Keratinocyte (primary cell): ENCODE measurements around the gene GNG8.

Experiments used
- EZH2 ChIP-seq: IDR thresholded peaks from one replicate; pipeline ENCODE4 v1.6.1; 2012; ENCODE audit warnings: inconsistent platforms, mild to moderate bottlenecking, low read length, moderate library complexity
- TF ChIP-seq, protein P1 (sequence below), 3 experiments: IDR thresholded peaks in 1 of 3; conservative IDR thresholded peaks in 1 of 3; optimal IDR thresholded peaks in 1 of 3; 2 replicates in 2 of 3; 3 replicates in 1 of 3; pipeline versions ENCODE3 to v1.5.1; 2011; ENCODE audit warnings: low read length in 3 of 3, mild to moderate bottlenecking in 3 of 3, moderate library complexity in 2 of 3, control low read depth in 1 of 3, inconsistent platforms in 1 of 3; ENCODE audit not compliant: insufficient read depth in 2 of 3; ENCODE audit errors: extremely low read depth in 1 of 3

DNA sequence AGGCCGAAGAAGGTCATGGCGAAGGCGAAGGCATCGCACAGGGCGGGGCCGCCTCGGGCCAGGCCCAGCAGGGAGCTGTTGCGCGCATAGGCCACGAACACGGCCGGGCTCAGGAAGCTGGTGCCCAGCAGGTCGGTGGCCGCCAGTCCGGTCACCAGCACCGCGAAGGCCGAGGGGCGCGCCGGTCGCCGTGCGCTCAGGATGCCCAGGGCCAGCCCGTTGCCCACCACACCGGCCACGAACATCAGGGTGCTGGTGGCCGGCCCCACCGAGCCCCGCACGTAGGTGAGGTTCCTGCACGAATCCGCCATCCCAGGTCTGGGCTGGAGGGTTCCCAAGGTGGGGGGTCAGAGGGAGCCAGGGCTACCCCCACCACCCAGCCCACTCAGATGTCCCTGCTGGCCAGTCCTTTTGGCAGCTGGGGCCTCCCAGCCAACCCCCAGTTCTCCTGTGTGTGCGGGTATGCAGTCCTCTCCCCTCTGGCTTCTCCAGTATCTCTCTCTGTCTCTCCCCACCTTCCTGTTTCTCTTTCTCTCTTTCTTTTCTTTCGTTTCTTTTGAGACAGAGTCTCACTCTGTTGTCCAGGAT lies 12.0 kb downstream of the GNG8 start:
- TF ChIP-seq, protein P1, sequence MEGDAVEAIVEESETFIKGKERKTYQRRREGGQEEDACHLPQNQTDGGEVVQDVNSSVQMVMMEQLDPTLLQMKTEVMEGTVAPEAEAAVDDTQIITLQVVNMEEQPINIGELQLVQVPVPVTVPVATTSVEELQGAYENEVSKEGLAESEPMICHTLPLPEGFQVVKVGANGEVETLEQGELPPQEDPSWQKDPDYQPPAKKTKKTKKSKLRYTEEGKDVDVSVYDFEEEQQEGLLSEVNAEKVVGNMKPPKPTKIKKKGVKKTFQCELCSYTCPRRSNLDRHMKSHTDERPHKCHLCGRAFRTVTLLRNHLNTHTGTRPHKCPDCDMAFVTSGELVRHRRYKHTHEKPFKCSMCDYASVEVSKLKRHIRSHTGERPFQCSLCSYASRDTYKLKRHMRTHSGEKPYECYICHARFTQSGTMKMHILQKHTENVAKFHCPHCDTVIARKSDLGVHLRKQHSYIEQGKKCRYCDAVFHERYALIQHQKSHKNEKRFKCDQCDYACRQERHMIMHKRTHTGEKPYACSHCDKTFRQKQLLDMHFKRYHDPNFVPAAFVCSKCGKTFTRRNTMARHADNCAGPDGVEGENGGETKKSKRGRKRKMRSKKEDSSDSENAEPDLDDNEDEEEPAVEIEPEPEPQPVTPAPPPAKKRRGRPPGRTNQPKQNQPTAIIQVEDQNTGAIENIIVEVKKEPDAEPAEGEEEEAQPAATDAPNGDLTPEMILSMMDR (optimal IDR thresholded peaks at IDR 0.05 in 1 of 3, IDR thresholded peaks at IDR 0.05 in 1 of 3, conservative IDR thresholded peaks at IDR 0.05 in 1 of 3; ENCODE audit: extremely low read depth in 1 of 3, insufficient read depth in 2 of 3, low read length in 3 of 3): no peak
- TF ChIP-seq EZH2: no peak
